Neuronal stem cell (in vitro differentiated cells): ENCODE data around the gene PXK.

ENCODE experiments used
- DNase-seq: peaks from one replicate; pipeline ENCODE4 v3.0.0-alpha.2; 2013; ENCODE audit warnings: low spot score
- H2AFZ ChIP-seq: one replicate; pipeline ENCODE4 v1.6.1; 2013; ENCODE audit warnings: mild to moderate bottlenecking, low read length, inconsistent platforms
- H2AK5ac ChIP-seq: 2 replicates; pipeline ENCODE4 v1.6.1; 2013; ENCODE audit warnings: low read depth, mild to moderate bottlenecking, inconsistent platforms, low read length, moderate library complexity, mixed read lengths
- H2BK120ac ChIP-seq: 2 replicates; pipeline ENCODE4 v1.6.1; 2013; ENCODE audit warnings: low read depth, mild to moderate bottlenecking, inconsistent platforms, low read length, moderate library complexity, mixed read lengths
- H2BK12ac ChIP-seq: one replicate; pipeline ENCODE4 v1.6.1; 2013; ENCODE audit warnings: low read length, inconsistent platforms
- H2BK15ac ChIP-seq: 2 replicates; pipeline ENCODE4 v1.6.1; 2013; ENCODE audit warnings: mild to moderate bottlenecking, low read length, inconsistent platforms, mixed read lengths
- H2BK5ac ChIP-seq: one replicate; pipeline ENCODE4 v1.6.1; 2013; ENCODE audit warnings: inconsistent platforms, mild to moderate bottlenecking, low read length, moderate library complexity
- H3K14ac ChIP-seq: one replicate; pipeline ENCODE4 v1.6.1; 2013; ENCODE audit warnings: low read length, inconsistent platforms
- H3K18ac ChIP-seq: 2 replicates; pipeline ENCODE4 v1.6.1; 2013; ENCODE audit warnings: low read length, inconsistent platforms
- H3K23ac ChIP-seq: 2 replicates; pipeline ENCODE4 v1.6.1; 2013; ENCODE audit warnings: low read depth, mild to moderate bottlenecking, mixed read lengths, low read length, inconsistent platforms; ENCODE audit not compliant: poor library complexity
- H3K27ac ChIP-seq: replicated peaks from 3 replicates; pipeline ENCODE4 v1.5.1; 2013; ENCODE audit warnings: low read length, inconsistent platforms
- H3K27me3 ChIP-seq, 3 experiments: 2 replicates each; pipeline ENCODE4 v1.6.1; 2013; ENCODE audit warnings: low read length in 3 of 3, mild to moderate bottlenecking in 2 of 3, inconsistent platforms in 1 of 3, low read depth in 1 of 3, mixed read lengths in 1 of 3, moderate library complexity in 1 of 3; ENCODE audit not compliant: control insufficient read depth in 3 of 3, insufficient read depth in 3 of 3
- H3K36me3 ChIP-seq, 2 donors: replicated peaks in 1 of 2; 2 replicates each; pipeline ENCODE4 v1.6.1; 2013; ENCODE audit warnings: low read length in 2 of 2; ENCODE audit not compliant: control insufficient read depth in 2 of 2, insufficient read depth in 2 of 2
- H3K4ac ChIP-seq: 2 replicates; pipeline ENCODE4 v1.6.1; 2013; ENCODE audit warnings: inconsistent platforms, mild to moderate bottlenecking, low read length, moderate library complexity
- H3K4me1 ChIP-seq, 2 donors: 1 replicate in 1 of 2; 2 replicates in 1 of 2; pipeline ENCODE4 v1.6.1; 2013; ENCODE audit warnings: low read length in 2 of 2, low read depth in 1 of 2; ENCODE audit not compliant: control insufficient read depth in 2 of 2, insufficient read depth in 1 of 2
- H3K4me2 ChIP-seq: one replicate; pipeline ENCODE4 v1.6.1; 2013; ENCODE audit warnings: mild to moderate bottlenecking, low read length, inconsistent platforms; ENCODE audit not compliant: insufficient read depth, poor library complexity, severe bottlenecking
- H3K4me3 ChIP-seq, 2 donors: 2 replicates each; pipeline ENCODE4 v1.5.1; 2013; ENCODE audit warnings: low read length in 2 of 2, mild to moderate bottlenecking in 2 of 2, inconsistent platforms in 1 of 2, moderate library complexity in 1 of 2
- H3K79me1 ChIP-seq: one replicate; pipeline ENCODE4 v1.6.1; 2013; ENCODE audit warnings: low read depth, mild to moderate bottlenecking, inconsistent platforms, low read length, moderate library complexity
- H3K9ac ChIP-seq: one replicate; pipeline ENCODE4 v1.6.1; 2013; ENCODE audit warnings: mild to moderate bottlenecking, low read depth, low read length, inconsistent platforms; ENCODE audit not compliant: poor library complexity
- H3K9me3 ChIP-seq, 2 donors: replicated peaks in 1 of 2; 2 replicates each; pipeline versions ENCODE3 to v1.6.1; 2013; ENCODE audit warnings: low read length in 2 of 2, mild to moderate bottlenecking in 2 of 2, inconsistent platforms in 1 of 2, low read depth in 1 of 2, mixed read lengths in 1 of 2, moderate library complexity in 1 of 2; ENCODE audit not compliant: control insufficient read depth in 2 of 2, insufficient read depth in 1 of 2
- H4K8ac ChIP-seq: one replicate; pipeline ENCODE4 v1.6.1; 2013; ENCODE audit warnings: low read depth, mild to moderate bottlenecking, inconsistent platforms, low read length, moderate library complexity
- H4K91ac ChIP-seq: one replicate; pipeline ENCODE4 v1.6.1; 2013; ENCODE audit warnings: low read length, low read depth, mild to moderate bottlenecking, inconsistent platforms; ENCODE audit not compliant: poor library complexity
- WGBS, 2 donors: extraction: QIAGEN DNeasy Blood & Tissue Kit; methylation state at CpG; one replicate each; pipeline ENCODE4 v1.1.7; 2013; ENCODE audit warnings: missing lambda C conversion rate in 2 of 2, mixed read lengths in 1 of 2; ENCODE audit not compliant: insufficient read length in 2 of 2, insufficient replicate concordance in 1 of 2; ENCODE audit errors: extremely low coverage in 2 of 2; 5-methylcytosine and 5-hydroxymethylcytosine counted together

PXK gene

GRCh38 chr3:58466899-58467563 is 134.3 kb downstream of the PXK start:
- WGBS, 2 donors: no CpG with 5 or more reads among the region's 4 CpGs
- Histone ChIP-seq H3K18ac (no peak overlapping the region), H3K27ac (no peak overlapping the region), H3K27me3 (no peaks in the 10 kb centered on the region), H3K4me2 (no peak overlapping the region), H3K14ac (no peak overlapping the region), H3K9ac (no peak overlapping the region), H2AK5ac (no peak overlapping the region), H2BK5ac (no peak overlapping the region), H3K9me3 (no peaks in the 10 kb centered on the region), H2BK120ac (no peak overlapping the region), H2AFZ (no peak overlapping the region), H3K4ac (no peak overlapping the region), H3K79me1 (no peaks in the 10 kb centered on the region), H2BK15ac (no peak overlapping the region), H3K4me3 (no peak overlapping the region), H4K8ac (no peak overlapping the region), H3K23ac (no peak overlapping the region), H4K91ac (no peak overlapping the region), H3K36me3 (no peaks in the 10 kb centered on the region), H2BK12ac (no peak overlapping the region), H3K4me1 (peaks cover 16 to 20% of the 10 kb centered on the region in 2 donors)
- DNase-seq: no peak

- no peak overlapping the region for H3K4me2 ChIP-seq
- H4K91ac ChIP-seq: no peak overlapping the region
- H3K18ac ChIP-seq: no peak overlapping the region
- H2BK5ac ChIP-seq: no peak overlapping the region
- no peak overlapping the region for H2BK15ac ChIP-seq
- no peaks in the 10 kb centered on the region for H3K9me3 ChIP-seq
- no peaks in the 10 kb centered on the region for H3K79me1 ChIP-seq
- no peaks in the 10 kb centered on the region for H3K36me3 ChIP-seq
- no peak overlapping the region for H2AFZ ChIP-seq
- no peaks in the 10 kb centered on the region for H3K27me3 ChIP-seq
- no peak overlapping the region for H3K14ac ChIP-seq
- no peak overlapping the region for H2BK12ac ChIP-seq
- H4K8ac ChIP-seq: no peak overlapping the region
- H2BK120ac ChIP-seq: no peak overlapping the region
- no peak for DNase-seq
- no peak overlapping the region for H2AK5ac ChIP-seq
- no CpG with 5 or more reads among the region's 4 CpGs for WGBS, 2 donors
- no peak overlapping the region for H3K23ac ChIP-seq
- no peak overlapping the region for H3K4me3 ChIP-seq
- H3K4me1 ChIP-seq: peaks cover 16 to 18% of the 10 kb centered on the region in 2 donors
- H3K4ac ChIP-seq: no peak overlapping the region
- H3K27ac ChIP-seq: no peak overlapping the region
- H3K9ac ChIP-seq: no peak overlapping the region
Observed at GRCh38 chr3:58469096-58469495, 136.4 kb downstream of the PXK start.

- no CpG with 5 or more reads among the region's 12 CpGs for WGBS, 2 donors
- Histone ChIP-seq H2BK12ac (no peak overlapping the region), H3K4me2 (no peak overlapping the region), H3K27ac (peak overlapping the region; percentile 21), H3K9ac (no peak overlapping the region), H2BK5ac (no peak overlapping the region), H3K4me3 (no peak overlapping the region), H3K18ac (peak overlapping the region; percentile 9), H2BK120ac (no peak overlapping the region), H3K14ac (no peak overlapping the region), H2AFZ (peak overlapping the region; percentile 82), H3K79me1 (no peaks in the 10 kb centered on the region), H3K9me3 (no peaks in the 10 kb centered on the region), H3K23ac (no peak overlapping the region), H2BK15ac (no peak overlapping the region), H3K27me3 (no peaks in the 10 kb centered on the region), H3K4me1 (peaks cover 18 to 25% of the 10 kb centered on the region in 2 donors), H4K8ac (no peak overlapping the region), H2AK5ac (no peak overlapping the region), H3K4ac (no peak overlapping the region), H3K36me3 (no peaks in the 10 kb centered on the region), H4K91ac (no peak overlapping the region)
- DNase-seq: no peak
Observed at GRCh38 chr3:58470363-58471024, 137.8 kb downstream of the PXK start.

- Histone ChIP-seq H3K18ac (peak overlapping the region; percentile 41), H3K27me3 (no peaks in the 10 kb centered on the region), H3K79me1 (no peaks in the 10 kb centered on the region), H3K4me2 (no peak overlapping the region), H2BK120ac (no peak overlapping the region), H3K9ac (no peak overlapping the region), H3K27ac (peak overlapping the region; percentile 21), H2AK5ac (no peak overlapping the region), H2BK15ac (peak overlapping the region; percentile 34), H3K4me1 (peaks cover 18 to 25% of the 10 kb centered on the region in 2 donors), H3K9me3 (no peaks in the 10 kb centered on the region), H4K8ac (no peak overlapping the region), H2AFZ (peak overlapping the region; percentile 82), H2BK5ac (no peak overlapping the region), H3K14ac (no peak overlapping the region), H3K4ac (no peak overlapping the region), H3K23ac (no peak overlapping the region), H3K36me3 (no peaks in the 10 kb centered on the region), H3K4me3 (no peak overlapping the region), H4K91ac (no peak overlapping the region), H2BK12ac (no peak overlapping the region)
- WGBS, 2 donors: no CpG with 5 or more reads among the region's 10 CpGs
- no peak for DNase-seq
Observed at GRCh38 chr3:58471025-58471887, 138.6 kb downstream of the PXK start.
